ENCODE results near the gene TLR6. TPM values are rescaled to one million over a fixed set of nuclear protein-coding genes. Genes with fewer than 3 reads are reported as not detected.
"Not testable (repeated sequence)": the region's sequence is repeated elsewhere in the genome, so short reads cannot be mapped to it uniquely, and the experiment has no call there.

TLR6 gene
- total RNA-seq, 2 experiments from 2014 or later, result 1.5 to 1.8 TPM

DNA sequence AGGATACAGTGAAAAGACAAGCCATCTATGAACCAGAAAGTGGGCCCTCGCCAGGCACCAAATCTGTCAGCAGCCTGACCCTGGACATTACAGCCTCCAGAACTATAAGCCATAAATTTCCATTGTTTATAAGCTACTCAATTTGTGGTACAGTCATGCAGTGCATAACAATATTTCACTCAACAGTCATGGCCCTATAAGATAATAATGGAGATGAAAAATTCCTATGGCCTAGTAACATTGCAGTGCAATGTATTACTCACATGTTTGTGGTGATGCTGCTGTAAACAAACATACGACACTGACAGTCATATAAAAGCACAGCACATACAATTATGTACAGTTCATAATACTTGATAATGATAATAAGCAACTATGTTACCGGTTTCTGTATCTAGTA is 34.9 kb downstream of the TLR6 start:
- no peak for ATAC-seq
- DNase-seq, result no peak
- ChIA-PET POLR2A (interaction anchor here (0.7 kb wide), 1 partner anchor 691 kb away, joined by 3 read pairs; no protein-coding TSS in a partner anchor), CTCF (interaction anchor here (0.8 to 1.4 kb wide), 4 partner anchors 10 to 81 kb away, joined by 3 to 4 read pairs (median 3); partner anchors contain the start of gene TLR10)
- no peak overlapping the region for H3K27ac Mint-ChIP-seq
- intact Hi-C loops (cut with DNase I, micrococcal nuclease), result no loop called here
- H3K4me1 Mint-ChIP-seq, result peaks cover 17% of the 10 kb centered on the region
- no peaks in the 10 kb centered on the region for H3K27me3 Mint-ChIP-seq
- peaks cover 6% of the 10 kb centered on the region for H3K9me3 Mint-ChIP-seq (ENCODE audit: low read depth)
- no peaks in the 10 kb centered on the region for H3K36me3 Mint-ChIP-seq (ENCODE audit: low read depth)
- H3K4me3 Mint-ChIP-seq, result no peak overlapping the region

DNA sequence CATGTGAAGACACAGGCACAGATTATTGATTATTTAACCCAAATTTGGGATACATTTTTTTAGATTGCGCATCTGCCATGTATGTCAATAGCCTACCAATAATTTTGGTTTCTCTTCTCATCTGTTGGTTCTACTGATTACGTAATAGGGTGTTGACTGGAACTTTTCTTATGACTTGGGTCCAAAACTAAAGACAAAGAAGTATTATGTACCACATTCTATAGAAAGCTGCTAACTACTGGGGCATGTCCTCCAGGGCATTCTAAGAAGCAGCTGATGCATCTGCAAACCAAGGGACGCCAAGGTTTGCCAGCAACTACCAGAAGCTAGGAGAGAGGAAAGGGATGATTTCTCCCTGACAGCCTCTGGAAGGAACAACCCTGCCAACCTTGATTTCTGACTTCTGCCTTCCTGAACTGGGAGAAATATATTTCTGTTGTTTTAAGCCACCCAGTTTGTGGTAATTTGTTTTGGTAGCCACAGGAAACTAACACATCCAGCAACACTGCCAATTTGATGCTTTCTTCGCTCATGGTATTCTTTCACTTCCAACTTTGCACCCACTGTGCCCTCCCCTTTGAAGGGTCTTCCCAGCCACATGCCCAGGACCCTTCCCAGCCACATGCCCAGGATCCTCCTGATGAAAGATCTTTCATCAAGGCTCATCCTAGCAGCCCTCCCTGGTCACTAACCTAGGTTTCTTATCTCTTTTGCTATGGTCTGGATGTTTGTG is 36.1 kb downstream of the TLR6 start:
- ChIA-PET CTCF (interaction anchor here (1.0 to 2.1 kb wide), 3 partner anchors 11 to 40 kb away, joined by 3 to 14 read pairs (median 6); partner anchors contain the start of gene TLR1), POLR2A (no interaction called here)
- ATAC-seq, result no peak
- intact Hi-C loops (cut with DNase I, micrococcal nuclease), result no loop called here
- no peak overlapping the region for H3K4me3 Mint-ChIP-seq
- no peak for DNase-seq
- no peaks in the 10 kb centered on the region for H3K36me3 Mint-ChIP-seq (ENCODE audit: low read depth)
- H3K9me3 Mint-ChIP-seq (ENCODE audit: low read depth), result peaks cover 6% of the 10 kb centered on the region
- H3K27me3 Mint-ChIP-seq, result no peaks in the 10 kb centered on the region
- no peak overlapping the region for H3K27ac Mint-ChIP-seq
- peaks cover 17% of the 10 kb centered on the region for H3K4me1 Mint-ChIP-seq

DNA sequence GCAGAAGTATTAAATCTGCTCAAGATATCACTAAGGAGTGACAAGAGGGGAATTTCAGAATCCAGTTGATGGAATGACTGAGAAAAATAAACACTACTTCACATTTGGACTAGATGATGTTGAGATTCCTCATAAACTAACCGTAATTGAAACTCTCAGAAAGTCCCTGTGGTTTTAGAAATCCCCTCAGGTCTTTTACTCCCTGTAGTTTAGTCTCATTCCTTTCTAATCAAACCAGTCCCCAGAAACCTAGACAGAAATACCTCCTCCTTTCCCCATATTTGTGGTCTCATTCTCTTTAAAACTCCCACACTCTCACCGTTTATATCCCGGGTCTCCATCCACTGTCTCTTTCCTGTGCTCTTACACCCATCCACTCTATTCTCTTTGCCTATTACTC is 37.0 kb downstream of the TLR6 start:
- peak overlapping the region; percentile 4 for H3K27ac Mint-ChIP-seq
- peaks cover 17% of the 10 kb centered on the region for H3K4me1 Mint-ChIP-seq
- peak; percentile 58 for ATAC-seq
- no peak overlapping the region for H3K4me3 Mint-ChIP-seq
- no peaks in the 10 kb centered on the region for H3K36me3 Mint-ChIP-seq (ENCODE audit: low read depth)
- no peak for DNase-seq
- no peaks in the 10 kb centered on the region for H3K27me3 Mint-ChIP-seq
- peaks cover 6% of the 10 kb centered on the region for H3K9me3 Mint-ChIP-seq (ENCODE audit: low read depth)
- ChIA-PET POLR2A (no interaction called here), CTCF (interaction anchor here (0.6 to 2.1 kb wide), 8 partner anchors 9 to 805 kb away, joined by 3 to 14 read pairs (median 4); partner anchors contain the start of genes TLR1 and TLR10)
- intact Hi-C loops (cut with DNase I, micrococcal nuclease), result no loop called here

DNA sequence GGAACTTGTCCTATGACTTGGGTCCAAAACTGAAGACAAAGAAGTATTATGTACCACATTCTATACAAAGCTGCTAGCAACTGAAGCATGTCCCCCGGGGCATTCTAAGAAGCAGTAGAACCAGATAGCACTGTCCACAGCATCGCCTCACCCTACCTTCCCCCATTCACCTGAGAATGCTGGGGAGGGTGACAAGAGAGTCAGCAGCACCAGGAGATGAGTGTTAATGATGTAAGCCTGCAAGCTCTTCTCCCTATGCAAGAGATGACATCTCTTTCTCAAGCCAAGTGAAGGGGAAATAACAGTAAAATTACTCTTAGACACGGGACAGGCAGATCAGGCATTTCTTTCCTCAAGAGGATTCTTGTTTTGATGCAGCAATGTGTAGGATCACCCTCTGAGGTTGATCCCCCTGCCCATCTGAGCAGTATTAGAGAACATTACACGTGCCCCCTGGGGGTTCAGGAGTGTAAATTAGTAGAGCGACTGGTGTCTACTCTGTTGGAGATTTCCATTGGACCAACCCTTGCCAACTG is 38.1 kb downstream of the TLR6 start:
- DNase-seq (no peak), ATAC-seq (no peak)
- peaks cover 17% of the 10 kb centered on the region for H3K4me1 Mint-ChIP-seq
- POLR2A ChIA-PET, result no interaction called here
- no peaks in the 10 kb centered on the region for H3K27me3 Mint-ChIP-seq
- CTCF ChIA-PET, result interaction anchor here (0.9 to 2.1 kb wide), 6 partner anchors 8 to 42 kb away, joined by 3 to 14 read pairs (median 6); partner anchors contain the start of genes TLR1 and TLR10
- H3K27ac Mint-ChIP-seq, result no peak overlapping the region
- intact Hi-C loops (cut with DNase I, micrococcal nuclease), result no loop called here
- peaks cover 6% of the 10 kb centered on the region for H3K9me3 Mint-ChIP-seq (ENCODE audit: low read depth)
- H3K4me3 Mint-ChIP-seq, result no peak overlapping the region
- H3K36me3 Mint-ChIP-seq (ENCODE audit: low read depth), result no peaks in the 10 kb centered on the region

DNA sequence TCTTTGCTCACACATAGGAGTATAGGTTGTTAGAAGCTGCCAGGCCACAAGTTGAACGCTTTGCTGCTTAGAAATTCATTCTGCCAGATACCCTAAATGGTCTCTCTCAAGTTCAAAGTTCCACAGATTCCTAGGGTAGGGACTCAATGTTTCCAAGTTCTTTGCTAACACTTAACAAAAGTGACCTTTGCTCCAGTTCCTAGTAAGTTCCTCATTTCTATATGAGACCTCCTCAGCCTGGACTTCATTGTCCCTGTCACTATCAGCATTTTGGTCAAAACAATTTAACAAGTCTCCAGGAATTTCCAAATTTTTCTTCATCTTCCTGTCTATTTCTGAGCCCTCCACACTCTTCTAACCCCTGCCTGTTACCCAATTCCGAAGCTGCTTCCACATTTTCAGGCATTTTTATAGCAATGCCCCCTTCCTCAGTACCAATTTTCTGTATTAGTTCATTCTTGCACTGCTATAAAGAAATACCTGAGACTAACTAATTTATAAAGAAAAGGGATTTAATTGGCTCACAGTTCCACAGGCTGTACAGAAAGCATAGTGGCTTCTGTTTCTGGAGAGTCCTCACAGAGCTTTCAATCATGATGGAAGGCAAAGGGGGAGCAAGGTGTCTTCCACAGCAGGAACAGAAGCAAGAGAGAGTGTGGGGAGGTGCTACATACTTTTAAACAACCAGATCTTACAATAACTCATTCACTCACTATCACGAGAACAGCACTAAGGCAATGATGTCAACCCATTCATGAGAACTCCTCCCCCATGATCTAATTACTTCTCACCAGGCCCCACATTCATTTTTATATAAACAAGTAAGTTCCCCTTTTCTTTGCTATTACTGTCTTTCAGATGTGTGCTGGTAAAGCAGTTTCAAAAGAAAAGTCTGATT is 40.5 kb downstream of the TLR6 start:
- POLR2A ChIA-PET, result no interaction called here
- H3K27me3 Mint-ChIP-seq, result no peaks in the 10 kb centered on the region
- peak; percentile 39 for ATAC-seq

DNA sequence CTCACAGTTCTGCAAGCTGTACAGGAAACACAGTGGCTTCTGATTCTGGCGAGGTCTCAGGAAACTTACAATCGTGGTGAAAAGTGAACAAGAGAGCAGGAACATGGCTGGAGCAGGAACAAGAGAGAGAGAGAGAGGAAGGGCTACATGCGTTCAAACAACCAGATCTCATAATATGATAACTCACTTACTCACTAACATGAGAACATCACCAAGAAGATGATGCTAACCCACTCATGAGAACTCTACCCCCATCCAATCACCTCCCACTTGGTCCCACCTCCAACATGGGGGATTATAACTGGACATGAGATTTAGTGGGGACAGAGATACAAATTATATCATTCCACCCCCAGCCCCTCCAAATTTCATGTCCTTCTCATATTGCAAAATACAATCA is 42.2 kb downstream of the TLR6 start:
- no peak overlapping the region for H3K4me3 Mint-ChIP-seq
- intact Hi-C loops (cut with DNase I, micrococcal nuclease), result no loop called here
- H3K4me1 Mint-ChIP-seq, result peaks cover 6% of the 10 kb centered on the region
- ChIA-PET POLR2A (no interaction called here), CTCF (interaction anchor here (3.1 kb wide), 1 partner anchor 10 kb away, joined by 13 read pairs; the partner anchor contains the start of gene TLR1)
- no peak overlapping the region for H3K27ac Mint-ChIP-seq
- no peaks in the 10 kb centered on the region for H3K9me3 Mint-ChIP-seq (ENCODE audit: low read depth)
- DNase-seq (no peak), ATAC-seq (no peak)
- H3K27me3 Mint-ChIP-seq, result no peaks in the 10 kb centered on the region
- H3K36me3 Mint-ChIP-seq (ENCODE audit: low read depth), result no peaks in the 10 kb centered on the region

More for the DNA sequence above, 40.5 kb downstream of the TLR6 start:
- Mint-ChIP-seq H3K36me3 (ENCODE audit: low read depth) (no peaks in the 10 kb centered on the region), H3K4me1 (peaks cover 17% of the 10 kb centered on the region), H3K27ac (no peak overlapping the region), H3K9me3 (ENCODE audit: low read depth) (no peaks in the 10 kb centered on the region), H3K4me3 (no peak overlapping the region)
- intact Hi-C loops (cut with DNase I, micrococcal nuclease), result no loop called here
- no peak for DNase-seq
- CTCF ChIA-PET, result interaction anchor here (3.1 kb wide), 1 partner anchor 12 kb away, joined by 13 read pairs; the partner anchor contains the start of gene TLR1

DNA sequence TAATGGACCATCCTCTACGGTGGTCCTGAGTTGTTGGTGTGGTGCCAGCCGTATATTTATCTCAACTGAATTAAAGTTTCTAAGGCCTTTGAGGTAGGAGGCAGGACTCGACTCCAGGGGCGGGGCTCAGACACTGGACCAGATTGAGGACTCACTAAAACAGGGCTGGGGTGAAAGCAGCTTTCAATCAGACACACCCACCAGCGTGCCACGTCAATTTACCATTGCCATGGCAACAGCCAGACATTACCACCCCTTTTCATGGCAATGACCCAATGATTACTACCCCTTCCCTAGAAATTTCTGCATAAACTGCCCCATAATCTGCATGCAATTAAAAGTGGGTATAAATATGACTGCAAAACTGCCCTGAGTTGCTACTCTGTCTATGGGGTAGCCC is 45.3 kb downstream of the TLR6 start:
- POLR2A ChIA-PET, result interaction anchor here (0.7 kb wide), 1 partner anchor 8 kb away, joined by 4 read pairs; no protein-coding TSS in a partner anchor
- CTCF ChIA-PET, result interaction anchor here (0.6 to 2.4 kb wide), 3 partner anchors 29 to 805 kb away, joined by 3 to 6 read pairs (median 5); partner anchors contain the start of gene TLR10
- ATAC-seq, result no peak
- Mint-ChIP-seq H3K9me3 (ENCODE audit: low read depth) (no peaks in the 10 kb centered on the region), H3K4me3 (no peak overlapping the region), H3K36me3 (ENCODE audit: low read depth) (no peaks in the 10 kb centered on the region), H3K27ac (no peak overlapping the region), H3K27me3 (no peaks in the 10 kb centered on the region), H3K4me1 (no peaks in the 10 kb centered on the region)
- intact Hi-C loops (cut with DNase I, micrococcal nuclease), result no loop called here
- no peak for DNase-seq

DNA sequence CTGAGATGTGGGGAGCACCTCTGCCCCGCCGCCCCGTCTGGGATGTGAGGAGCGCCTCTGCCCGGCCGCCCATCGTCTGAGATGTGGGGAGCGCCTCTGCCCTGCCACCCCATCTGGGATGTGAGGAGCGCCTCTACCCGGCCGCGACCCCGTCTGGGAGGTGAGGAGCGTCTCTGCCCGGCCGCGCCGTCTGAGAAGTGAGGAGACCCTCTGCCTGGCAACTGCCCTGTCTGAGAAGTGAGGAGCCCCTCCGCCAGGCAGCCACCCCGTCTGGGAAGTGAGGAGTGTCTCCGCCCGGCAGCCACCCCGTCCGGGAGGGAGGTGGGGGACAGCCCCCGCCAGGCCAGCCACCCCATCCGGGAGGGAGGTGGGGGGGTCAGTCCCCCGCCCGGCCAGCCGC is 49.2 kb downstream of the TLR6 start:
- H3K4me3 Mint-ChIP-seq; DNase-seq; POLR2A ChIA-PET; H3K9me3 Mint-ChIP-seq (ENCODE audit: low read depth); H3K36me3 Mint-ChIP-seq (ENCODE audit: low read depth); intact Hi-C loops (cut with DNase I, micrococcal nuclease); CTCF ChIA-PET; H3K27ac Mint-ChIP-seq; H3K27me3 Mint-ChIP-seq; ATAC-seq: not testable (repeated sequence)
- H3K4me1 Mint-ChIP-seq, result peaks cover 24% of the 10 kb centered on the region

DNA sequence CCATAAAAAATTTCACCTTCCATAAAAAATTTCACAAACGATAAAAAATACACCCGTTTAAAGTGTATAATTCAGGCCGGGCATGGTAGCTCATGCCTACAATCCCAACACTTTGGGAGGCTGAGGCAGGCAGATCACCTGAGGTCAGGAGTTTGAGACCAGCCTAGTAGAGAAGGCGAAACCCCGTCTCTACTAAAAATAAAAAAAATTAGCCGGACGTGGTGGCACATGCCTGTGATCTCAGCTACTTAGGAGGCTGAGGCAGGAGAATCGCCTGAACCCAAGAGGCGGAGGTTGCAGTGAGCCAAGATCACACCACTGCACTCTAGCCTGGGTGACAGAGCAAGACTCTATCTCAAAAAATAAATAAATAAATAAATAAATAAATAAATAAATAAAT is 50.4 kb downstream of the TLR6 start:
- H3K9me3 Mint-ChIP-seq (ENCODE audit: low read depth), result peaks cover 11% of the 10 kb centered on the region
- H3K36me3 Mint-ChIP-seq (ENCODE audit: low read depth), result peaks cover 13% of the 10 kb centered on the region
- CTCF ChIA-PET, result interaction anchor here (2.1 to 4.4 kb wide), 3 partner anchors 24 to 51 kb away, joined by 4 to 41 read pairs (median 36); partner anchors contain the start of genes TLR10 and TLR6
- H3K27me3 Mint-ChIP-seq; DNase-seq; intact Hi-C loops (cut with DNase I, micrococcal nuclease); H3K27ac Mint-ChIP-seq; POLR2A ChIA-PET; ATAC-seq; H3K4me3 Mint-ChIP-seq: not testable (repeated sequence)
- peaks cover 24% of the 10 kb centered on the region for H3K4me1 Mint-ChIP-seq

DNA sequence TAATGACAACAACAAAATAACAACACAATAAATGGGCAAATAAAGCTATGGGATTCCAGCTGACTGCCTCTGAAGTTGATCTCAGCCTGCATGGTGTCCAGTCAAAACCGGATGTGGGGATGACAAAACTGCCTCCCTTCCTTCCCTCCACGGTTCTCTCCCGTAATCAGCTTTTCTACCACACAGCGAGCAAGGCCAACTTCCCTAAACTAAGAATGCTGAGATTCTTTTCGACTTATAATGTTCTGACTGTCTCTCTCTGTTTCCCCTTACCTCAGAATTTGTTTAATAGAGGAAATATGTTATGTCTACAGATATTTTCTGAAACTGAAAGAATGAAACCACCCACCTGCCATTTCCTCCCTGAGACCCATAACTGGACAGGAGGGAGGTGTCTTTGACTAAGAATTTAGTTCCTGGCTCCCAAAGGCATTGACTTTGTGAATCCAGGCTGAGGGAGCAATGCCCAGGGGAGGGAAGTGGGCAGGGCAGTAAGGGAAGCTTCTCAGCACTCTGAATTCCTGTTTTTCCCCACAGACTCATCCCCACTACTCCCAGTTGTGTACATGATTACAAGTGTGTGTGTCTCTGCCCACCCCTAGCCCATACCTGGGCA is 51.0 kb downstream of the TLR6 start:
- Mint-ChIP-seq H3K4me3 (peak overlapping the region; percentile 64), H3K9me3 (ENCODE audit: low read depth) (peaks cover 13% of the 10 kb centered on the region), H3K27ac (peak overlapping the region; percentile 88), H3K27me3 (no peaks in the 10 kb centered on the region), H3K4me1 (peaks cover 24% of the 10 kb centered on the region), H3K36me3 (ENCODE audit: low read depth) (peaks cover 18% of the 10 kb centered on the region)
- peak; percentile 38 for DNase-seq
- intact Hi-C loops (cut with DNase I, micrococcal nuclease), result loop anchor here in 1 of 2 experiments (2.0 kb wide), 2 partner anchors 47 to 51 kb away; partner anchors contain the start of gene TLR6
- ATAC-seq, result peak; percentile 57
- ChIA-PET POLR2A (no interaction called here), CTCF (interaction anchor here (0.7 to 4.4 kb wide), 13 partner anchors 10 to 1031 kb away, joined by 3 to 41 read pairs (median 4); partner anchors contain the start of genes TLR10 and TLR6)

All from activated CD4-positive, alpha-beta T cell treated with anti-CD3 and anti-CD28 coated beads for 36 hours (primary cell).